Metanephros (tissue), 1 donor: Measurements from ENCODE around the gene FOXE1. TPM values are rescaled to one million over a fixed set of nuclear protein-coding genes. Genes with fewer than 3 reads are reported as not detected.

Experiments used
- total RNA-seq: library from RNA; depleted of rRNA; stranded (reverse); fragments of >200 nt; gene quantifications from one replicate; pipeline ENCODE4 v1.2.3, GENCODE V29; 2014

The FOXE1 gene
- not detected for total RNA-seq

GRCh38 chr9:97853056-97853843, at the start of gene FOXE1:
TSS of gene FOXE1 (plus strand) at chr9:97853226. CDS start at chr9:97853915, 689 bp downstream.

Other genes with a start within 250 kb of the FOXE1 start
- 26.0 TPM for gene TSTD2, start 219.9 kb upstream of the FOXE1 start, total RNA-seq
- 26.7 TPM for gene NCBP1, start 219.4 kb upstream of the FOXE1 start, total RNA-seq
- gene XPA, start 155.9 kb upstream of the FOXE1 start, total RNA-seq: 15.6 TPM
- 14.9 TPM for gene TRMO, start 69.3 kb downstream of the FOXE1 start, total RNA-seq
- gene HEMGN, start 84.9 kb downstream of the FOXE1 start, total RNA-seq: 12.8 TPM
- 21.8 TPM for gene ANP32B, start 130.1 kb downstream of the FOXE1 start, total RNA-seq
- 26.4 TPM for gene NANS, start 203.5 kb downstream of the FOXE1 start, total RNA-seq